A549 (cell line): Measurements from ENCODE around the gene ATAT1. TPM values are rescaled to one million over a fixed set of nuclear protein-coding genes. Genes with fewer than 3 reads are reported as not detected.

Experiments
- ATAC-seq, 2 experiments: fragments of 200-7000 bp in 1 of 2; fragments of >200 bp in 1 of 2; cut with Nextera tagmentation in 1 of 2; cut with Tn5 transposase in 1 of 2; 3 replicates each; pipeline versions ENCODE4 v1.8.0 to v1.9.1; 2018 to 2020; ENCODE audit warnings: mild to moderate bottlenecking in 1 of 2, moderate library complexity in 1 of 2
- CTCF ChIA-PET: fragments of 300-600 bp; sonication (Branson Sonifier 250); formaldehyde crosslinking; extraction: SDS; loops from one replicate; lab custom pipeline; 2021; ENCODE audit warnings: antibody characterized with exemption, inconsistent platforms; lab: Yijun Ruan, JAX
- POLR2A ChIA-PET: fragments of 350-600 bp; formaldehyde crosslinking; extraction: SDS; loops from one replicate; lab custom pipeline; 2021; ENCODE audit warnings: antibody characterized with exemption, inconsistent platforms; lab: Yijun Ruan, JAX
- DNase-seq, 2 experiments: peaks; one replicate each; pipeline versions ENCODE4 v3.0.0 to v3.0.0-alpha.2; 2011 to 2016; ENCODE audit warnings: low read depth in 1 of 2, low spot score in 1 of 2
- FAIRE-seq: peaks from 2 replicates; lab custom pipeline; 2011; peaks lifted over from hg19 to GRCh38; lab: Jason Lieb, UNC
- H3K27ac ChIP-seq, 2 experiments: fragments of >200 bp; sonication (Bioruptor Twin); formaldehyde crosslinking; 3 replicates each; pipeline ENCODE4 v1.5.1; 2016 to 2017
- H3K4me1 ChIP-seq: fragments of >200 bp; sonication (Bioruptor Twin); formaldehyde crosslinking; 3 replicates; pipeline ENCODE4 v1.6.1; 2016
- H3K4me2 ChIP-seq: fragments of >200 bp; sonication (Bioruptor Twin); formaldehyde crosslinking; 3 replicates; pipeline ENCODE4 v1.6.1; 2016
- H3K4me3 ChIP-seq: fragments of >200 bp; sonication (Bioruptor Twin); formaldehyde crosslinking; 3 replicates; pipeline ENCODE4 v1.5.1; 2016
- H3K9me3 ChIP-seq: fragments of >200 bp; sonication (Bioruptor Twin); formaldehyde crosslinking; 3 replicates; pipeline ENCODE4 v1.6.1; 2016
- BHLHE40 ChIP-seq: IDR thresholded peaks from 2 replicates; pipeline ENCODE4 v1.6.1; 2012; ENCODE audit warnings: low read depth, low read length, inconsistent platforms
- CBX8 ChIP-seq: fragments of 200-600 bp; sonication (generic); IDR thresholded peaks from 2 replicates; pipeline ENCODE4 v1.6.1; 2016
- CEBPB ChIP-seq, 2 experiments: fragments of >200 bp in 1 of 2; sonication (Bioruptor Twin) in 1 of 2; formaldehyde crosslinking in 1 of 2; IDR thresholded peaks; 2 replicates each; pipeline ENCODE4 v1.6.1; 2012 to 2016
- CTCF ChIP-seq: fragments of >200 bp; sonication (Bioruptor Twin); formaldehyde crosslinking; IDR thresholded peaks from 3 replicates; pipeline ENCODE4 v1.5.1; 2016
- GATA3 ChIP-seq: IDR thresholded peaks from 2 replicates; pipeline ENCODE4 v1.6.1; 2012; ENCODE audit warnings: borderline replicate concordance
- HMGXB4 ChIP-seq: fragments of 250-450 bp; sonication (Bioruptor Pico); IDR thresholded peaks from 2 replicates; pipeline ENCODE4 v1.5.0; 2021; ENCODE audit warnings: mild to moderate bottlenecking, moderate library complexity, borderline replicate concordance
- JUNB ChIP-seq: fragments of >200 bp; sonication (Bioruptor Twin); formaldehyde crosslinking; IDR thresholded peaks from 2 replicates; pipeline ENCODE4 v1.6.1; 2016
- NFE2L2 ChIP-seq: fragments of 150-350 bp; conservative IDR thresholded peaks from 2 replicates; pipeline ENCODE4 v1.6.1; 2014; ENCODE audit warnings: low read length
- NPAS2 ChIP-seq: fragments of 250-450 bp; sonication (Bioruptor Pico); IDR thresholded peaks from 2 replicates; pipeline ENCODE4 v1.8.0; 2022; ENCODE audit warnings: mild to moderate bottlenecking, moderate library complexity, borderline replicate concordance
- PBX3 ChIP-seq: IDR thresholded peaks from 2 replicates; pipeline ENCODE4 v1.6.1; 2012
- POLR2AphosphoS2 ChIP-seq: conservative IDR thresholded peaks from 2 replicates; pipeline ENCODE4 v1.6.1; 2012; ENCODE audit warnings: low read length, improper control_type of control experiment, inconsistent platforms
- RAD21 ChIP-seq, 2 experiments: fragments of >200 bp in 1 of 2; sonication (Bioruptor Twin) in 1 of 2; formaldehyde crosslinking in 1 of 2; IDR thresholded peaks in 1 of 2; conservative IDR thresholded peaks in 1 of 2; 2 replicates in 1 of 2; 3 replicates in 1 of 2; pipeline ENCODE4 v1.6.1; 2012 to 2018; ENCODE audit warnings: inconsistent platforms in 1 of 2
- RARB ChIP-seq: fragments of 250-450 bp; sonication (Bioruptor Pico); IDR thresholded peaks from 2 replicates; pipeline ENCODE4 v1.8.0; 2021; ENCODE audit warnings: mild to moderate bottlenecking, moderate library complexity
- SMC3 ChIP-seq: fragments of >200 bp; sonication (Bioruptor Twin); formaldehyde crosslinking; IDR thresholded peaks from 3 replicates; pipeline ENCODE4 v1.6.1; 2018; ENCODE audit warnings: inconsistent platforms
- WGBS: methylation state at CpG from one replicate; pipeline ENCODE4 v1.1.6; 2017; ENCODE audit errors: missing lambda C conversion rate; 5-methylcytosine and 5-hydroxymethylcytosine counted together
- polyA plus RNA-seq, 4 experiments: library from polyadenylated mRNA; depleted of rRNA in 3 of 4; stranded (reverse); fragments of >200 nt; fragmentation: RNase III in 1 of 4; extraction: RNeasy Plus Mini Kit Qiagen cat#74134 plus additional on column Dnase treatment in 1 of 4; gene quantifications; 2 replicates in 3 of 4; 3 replicates in 1 of 4; pipeline ENCODE4 v1.2.3, GENCODE V29; 2011 to 2017

ATAT1 gene
- polyA plus RNA-seq, 2 of the 4 experiments (the other 2 are of a cell fraction): 7.4 to 8.6 TPM

DNA sequence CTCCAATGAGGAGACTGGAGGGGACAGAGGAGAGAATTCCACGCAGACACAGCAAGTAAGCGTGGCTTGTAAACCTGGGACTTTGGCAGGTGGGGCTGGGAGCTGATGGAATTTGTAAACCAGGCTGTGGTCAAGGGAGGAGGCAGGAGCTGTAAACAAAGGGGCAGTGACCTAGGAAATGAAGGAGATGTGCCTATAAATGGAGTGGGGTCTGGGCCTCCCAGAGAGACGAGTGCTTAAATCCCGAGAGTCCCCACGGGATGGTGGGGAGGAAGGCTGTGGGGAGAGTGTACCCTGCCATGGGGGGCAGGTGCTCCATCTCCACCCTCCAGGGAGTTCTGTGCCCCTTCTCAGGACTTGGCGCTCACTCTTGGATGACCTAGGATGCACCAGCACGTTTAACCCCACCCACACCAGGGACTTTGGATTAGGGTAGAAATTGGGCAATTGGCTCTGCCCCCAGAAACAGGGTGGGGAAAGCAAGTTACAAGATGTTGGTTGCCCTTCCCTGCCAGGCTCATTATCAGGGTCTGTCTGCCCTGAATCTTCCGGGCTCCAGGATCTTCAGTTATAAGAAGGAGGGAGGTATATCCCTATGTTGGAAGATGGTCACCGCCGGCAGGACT is 50.1 kb downstream of the ATAT1 start:
- Histone ChIP-seq H3K4me3 (no peak overlapping the region), H3K4me2 (no peak overlapping the region)
- CTCF ChIA-PET: interaction anchor here (0.9 to 17.1 kb wide), 3 partner anchors 13 to 403 kb away, joined by 3 to 539 read pairs (median 84); partner anchors contain the start of genes MDC1, NRM and TUBB
- no peak for ATAC-seq
- 86% methylated on average over 8 of the region's 10 CpGs for WGBS
- TF ChIP-seq POLR2AphosphoS2 (no peak), PBX3 (no peak), HMGXB4 (CRISPR knock-in tag) (no peak), RARB (no peak), CEBPB (IDR thresholded peaks at IDR 0.05) (no peak), GATA3 (no peak)
- TF ChIP-seq, all 56 proteins: peak for 0
- no peak for FAIRE-seq
- peaks cover 20% of the 10 kb centered on the region for H3K4me1 ChIP-seq
- POLR2A ChIA-PET: interaction anchor here (0.6 kb wide), 1 partner anchor 18 kb away, joined by 4 read pairs; no protein-coding TSS in a partner anchor
- no peak overlapping the region for H3K27ac ChIP-seq
- DNase-seq: no peak
- no peaks in the 10 kb centered on the region for H3K9me3 ChIP-seq

GRCh38 chr6:30678964-30679726 is 52.5 kb downstream of the ATAT1 start:
- POLR2A ChIA-PET: interaction anchor here (1.0 to 1.6 kb wide), 6 partner anchors 38 to 206 kb away, joined by 3 to 12 read pairs (median 5); partner anchors contain the start of genes DDR1, FLOT1, MDC1 and TUBB
- Histone ChIP-seq H3K9me3 (no peaks in the 10 kb centered on the region), H3K4me1 (peaks cover 37% of the 10 kb centered on the region), H3K4me3 (0 out of 3 replicates have a peak overlapping the region, but pooled peaks have one; percentile 19), H3K4me2 (peak overlapping the region; percentile 67), H3K27ac (peak overlapping the region; percentile 59 to 87)
- CTCF ChIA-PET: interaction anchor here (0.6 to 17.1 kb wide), 47 partner anchors 10 to 455 kb away, joined by 3 to 539 read pairs (median 4); partner anchors contain the start of genes ATAT1, FLOT1, MDC1 and NRM
- FAIRE-seq (no peak), DNase-seq (peak; percentile 67 to 76), ATAC-seq (peak; percentile 80 to 88; a peak in 5 of 6 replicates)
- WGBS: 10% methylated on average over 12 of the region's 31 CpGs
- TF ChIP-seq NPAS2 (CRISPR knock-in tag): no peak
- TF ChIP-seq GATA3: no peak
- TF ChIP-seq SMC3: peak; percentile 89
- TF ChIP-seq BHLHE40: no peak
- TF ChIP-seq CTCF: peak; percentile 85
- no peak for TF ChIP-seq CBX8
- peak; percentile 89 to 90 for TF ChIP-seq RAD21 (conservative IDR thresholded peaks at IDR 0.05 in 1 of 2, IDR thresholded peaks at IDR 0.05 in 1 of 2)
- TF ChIP-seq NFE2L2: no peak
- no peak for TF ChIP-seq JUNB
